ENCODE measurements around the gene ADAMTS2. TPM values are rescaled to one million over a fixed set of nuclear protein-coding genes. Genes with fewer than 3 reads are reported as not detected.

ADAMTS2 gene
- polyA plus RNA-seq, 1 donor, result 7.8 TPM

GRCh38 chr5:179162351-179163235 is 182.7 kb downstream of the ADAMTS2 start:
- DNase-seq, result no peak

- no peak for DNase-seq
Observed at GRCh38 chr5:179161901-179162300, 183.4 kb downstream of the ADAMTS2 start.

GRCh38 chr5:179160584-179160983 is 184.7 kb downstream of the ADAMTS2 start:
- no peak for DNase-seq

GRCh38 chr5:179158556-179158955 is 186.7 kb downstream of the ADAMTS2 start:
- no peak for DNase-seq

- no peak for DNase-seq
Observed at GRCh38 chr5:179154991-179155955, 190.0 kb downstream of the ADAMTS2 start.

DNA sequence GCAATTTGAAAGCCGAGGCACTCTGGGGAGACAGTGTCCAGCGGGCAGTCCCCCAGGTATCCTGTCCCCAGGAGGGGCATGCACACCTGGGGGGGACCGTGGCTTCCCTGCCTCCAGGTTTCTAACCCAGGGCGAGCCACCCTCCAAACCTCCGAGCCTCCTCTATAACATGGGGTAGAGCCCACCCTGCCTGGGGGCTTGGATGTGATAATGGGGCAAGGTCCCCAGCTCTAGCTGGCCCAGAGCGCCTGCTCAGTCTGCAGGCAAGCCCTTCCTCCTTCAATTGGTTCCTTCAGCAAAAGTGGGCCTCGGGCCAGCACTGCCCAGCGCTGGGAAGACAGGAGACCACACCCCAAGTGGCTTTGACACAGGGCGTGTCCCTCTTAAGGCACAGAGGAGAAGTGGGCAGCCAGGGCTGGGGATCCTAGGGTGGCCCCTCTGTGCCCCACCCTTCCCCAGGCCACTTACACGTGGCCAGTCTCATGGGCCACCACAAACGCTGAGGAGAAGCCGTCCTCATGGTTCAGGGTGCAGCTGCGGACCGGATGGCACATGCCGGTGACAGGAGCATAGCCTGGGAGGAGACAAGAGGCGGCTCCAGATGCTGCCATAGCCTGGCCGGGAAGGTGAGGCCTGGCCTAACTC is 190.8 kb downstream of the ADAMTS2 start:
- DNase-seq, result no peak

DNA sequence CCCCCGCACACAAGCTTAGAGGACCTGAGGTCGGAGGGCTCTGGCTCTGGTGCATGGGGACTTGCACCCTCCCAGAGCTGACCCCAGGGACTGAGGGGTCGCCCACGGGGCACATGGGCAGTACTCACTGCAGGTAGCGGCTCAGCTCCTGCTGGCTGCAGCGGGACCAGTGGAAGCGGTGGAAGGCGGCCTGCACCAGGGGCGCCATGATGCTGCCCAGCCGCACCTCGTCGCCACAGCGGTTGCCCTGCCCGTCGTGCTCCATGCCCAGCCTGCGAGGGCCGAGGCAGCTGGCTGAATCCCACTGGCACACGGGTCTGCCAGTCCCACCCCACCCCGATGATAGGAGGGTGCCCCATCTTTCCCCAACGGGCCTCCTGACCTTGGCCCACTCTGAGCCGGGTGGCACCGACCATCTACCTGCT is 191.3 kb downstream of the ADAMTS2 start:
- DNase-seq, result no peak

DNA sequence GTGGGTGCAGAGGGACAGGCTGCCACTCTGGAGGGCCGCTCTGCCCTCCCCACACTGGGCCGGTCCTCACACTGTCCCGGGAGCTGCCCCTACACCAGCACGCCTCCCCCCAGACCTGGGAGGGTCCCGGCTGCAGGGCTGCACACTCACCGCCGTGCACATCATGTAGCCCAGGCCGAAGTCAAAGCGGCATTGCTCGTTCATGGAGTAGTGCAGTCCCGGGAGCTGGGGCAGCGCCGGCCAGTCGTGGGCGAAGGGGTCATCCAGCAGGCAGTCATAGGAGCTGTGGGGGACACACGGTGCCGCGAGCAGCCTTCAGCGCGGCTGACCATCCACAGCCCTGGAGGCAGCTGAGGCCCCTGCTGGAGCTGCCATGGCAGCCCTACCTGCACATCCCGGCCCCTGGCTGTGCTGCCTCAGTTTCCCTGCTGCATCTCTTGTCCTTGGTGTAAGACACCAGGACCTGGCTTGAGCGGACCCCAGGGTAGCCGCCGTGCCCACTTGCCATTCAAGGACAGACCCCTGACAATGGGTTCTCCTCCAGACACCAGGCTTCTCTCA is 191.8 kb downstream of the ADAMTS2 start:
- DNase-seq, result no peak

DNA sequence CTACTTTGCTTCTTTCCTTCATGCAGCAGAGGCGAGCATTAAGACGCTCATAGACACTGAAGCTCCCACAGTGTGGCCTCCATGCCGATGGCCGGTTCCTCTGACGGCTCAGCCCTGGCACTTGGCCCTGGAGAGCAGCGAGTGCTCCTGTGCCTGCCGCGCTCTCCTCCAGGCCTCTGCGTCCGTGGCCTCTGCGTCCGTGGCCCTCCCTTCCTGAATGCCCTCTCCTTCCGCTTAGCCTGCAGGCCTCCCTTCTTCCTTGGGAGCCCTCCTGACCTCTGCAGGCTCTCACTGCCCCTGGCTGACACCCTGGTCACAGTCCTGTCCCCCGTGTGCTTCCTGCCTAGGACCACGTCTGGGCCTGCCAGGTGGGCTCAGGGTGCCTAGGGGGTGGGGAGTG is 192.3 kb downstream of the ADAMTS2 start:
- DNase-seq, result no peak

- no peak for DNase-seq
Observed at GRCh38 chr5:179152144-179152895, 192.9 kb downstream of the ADAMTS2 start.

GRCh38 chr5:179151286-179152118 is 193.8 kb downstream of the ADAMTS2 start:
- no peak for DNase-seq

- DNase-seq, result no peak
Observed at GRCh38 chr5:179150011-179150410, 195.2 kb downstream of the ADAMTS2 start.

DNA sequence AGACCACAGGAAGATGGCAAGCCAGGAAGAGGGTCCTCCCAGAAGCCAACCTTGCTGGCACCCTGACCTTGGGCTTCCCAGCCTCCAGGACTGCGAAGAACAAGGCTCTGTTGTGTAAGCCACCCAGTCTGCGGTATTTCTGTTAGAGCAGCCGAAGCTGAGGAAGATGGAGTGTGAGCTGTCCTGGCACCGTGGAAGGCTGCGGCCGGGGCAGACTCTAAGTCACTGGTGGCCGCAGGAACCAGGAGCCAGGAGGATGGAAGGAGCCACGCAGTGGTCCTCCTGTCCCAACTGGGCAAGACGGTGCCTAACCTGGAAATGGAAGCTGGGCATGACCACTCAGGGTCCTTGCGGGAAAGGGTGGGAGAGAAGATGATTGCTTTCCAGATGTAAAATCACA is 196.0 kb downstream of the ADAMTS2 start:
- no peak for DNase-seq

DNA sequence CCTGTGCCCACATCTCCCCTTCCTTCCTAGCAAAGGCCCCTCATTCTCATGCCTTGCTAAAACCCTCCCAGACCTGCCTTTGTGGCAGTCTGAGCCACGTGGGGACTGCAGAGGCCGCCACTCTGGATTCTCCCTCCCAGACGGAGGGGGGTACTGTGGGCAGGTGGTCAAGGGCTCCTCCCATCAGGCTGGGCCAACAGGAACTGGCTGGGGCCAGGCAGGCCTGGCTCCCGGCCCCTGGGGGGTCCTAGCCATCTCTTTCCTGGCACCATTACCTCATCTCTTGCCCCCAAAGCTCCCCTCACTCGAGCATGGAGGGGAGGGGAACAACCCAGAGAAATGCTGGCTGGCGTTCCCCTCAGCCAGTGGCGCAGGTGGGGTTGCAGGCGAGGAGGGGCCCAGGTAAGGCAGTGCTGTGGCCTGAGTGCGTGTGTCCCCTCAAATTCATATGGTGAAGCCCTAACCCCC is 196.5 kb downstream of the ADAMTS2 start:
- DNase-seq, result no peak

GRCh38 chr5:179147991-179148702 is 197.1 kb downstream of the ADAMTS2 start:
- DNase-seq, result no peak

- DNase-seq, result no peak
Observed at GRCh38 chr5:179146277-179146676, 199.0 kb downstream of the ADAMTS2 start.

- no peak for DNase-seq
Observed at GRCh38 chr5:179143446-179143845, 201.8 kb downstream of the ADAMTS2 start.

- no peak for DNase-seq
Observed at GRCh38 chr5:179142434-179143198, 202.6 kb downstream of the ADAMTS2 start.

DNA sequence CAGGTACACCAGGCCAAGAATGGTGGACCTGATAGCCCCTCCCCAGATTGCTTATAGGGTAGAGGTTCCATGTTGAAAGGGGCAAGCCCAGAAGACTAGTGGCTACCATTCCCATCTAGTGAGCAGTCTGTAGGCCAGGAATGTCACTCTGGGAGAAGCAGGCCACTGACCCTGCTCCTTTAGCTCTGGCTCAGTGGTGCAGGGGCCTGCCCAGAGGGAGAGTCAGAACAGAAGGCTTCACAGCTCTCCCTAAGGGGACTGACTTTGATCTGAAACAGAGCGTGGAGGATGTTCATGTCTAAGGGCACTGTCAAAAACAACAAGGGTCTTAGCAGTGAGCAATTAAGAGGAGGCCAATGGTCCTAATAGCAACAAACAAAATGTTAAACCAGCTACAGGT is 203.4 kb downstream of the ADAMTS2 start:
- DNase-seq, result no peak
